GM12892 (cell line): ENCODE measurements around the gene BRCA2.

Experiments used
- POLR2A ChIP-seq: IDR thresholded peaks from 2 replicates; pipeline ENCODE4 v1.6.1; 2011; ENCODE audit warnings: low read depth, low read length, control low read depth
- POLR2AphosphoS5 ChIP-seq: IDR thresholded peaks from 2 replicates; pipeline ENCODE4 v1.6.1; 2011; ENCODE audit warnings: low read depth, low read length, control low read depth

DNA sequence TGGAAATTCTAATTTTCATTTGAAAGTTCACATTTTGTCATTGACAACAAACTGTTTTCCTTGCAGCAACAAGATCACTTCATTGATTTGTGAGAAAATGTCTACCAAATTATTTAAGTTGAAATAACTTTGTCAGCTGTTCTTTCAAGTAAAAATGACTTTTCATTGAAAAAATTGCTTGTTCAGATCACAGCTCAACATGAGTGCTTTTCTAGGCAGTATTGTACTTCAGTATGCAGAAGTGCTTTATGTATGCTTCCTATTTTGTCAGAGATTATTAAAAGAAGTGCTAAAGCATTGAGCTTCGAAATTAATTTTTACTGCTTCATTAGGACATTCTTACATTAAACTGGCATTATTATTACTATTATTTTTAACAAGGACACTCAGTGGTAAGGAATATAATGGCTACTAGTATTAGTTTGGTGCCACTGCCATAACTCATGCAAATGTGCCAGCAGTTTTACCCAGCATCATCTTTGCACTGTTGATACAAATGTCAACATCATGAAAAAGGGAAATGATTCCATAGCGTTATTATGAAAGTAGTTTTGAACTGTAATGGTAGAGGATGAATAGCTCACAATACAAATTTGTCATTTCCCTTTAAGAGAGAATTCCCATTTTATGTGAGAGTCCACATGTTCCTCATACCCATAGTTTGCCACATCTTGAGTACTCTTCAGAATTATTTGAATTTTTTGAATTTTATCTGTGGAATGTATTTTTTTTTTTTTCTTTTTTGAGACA is 2.6 kb downstream of the BRCA2 start:
- TF ChIP-seq POLR2AphosphoS5: no peak
- no peak for TF ChIP-seq POLR2A
